Measurements from ENCODE around the gene HS3ST5.
"Not testable (repeated sequence)": the region's sequence is repeated elsewhere in the genome, so short reads cannot be mapped to it uniquely, and the experiment has no call there.

Gene HS3ST5

GRCh38 chr6:114085211-114085610 is 257.6 kb downstream of the HS3ST5 start:
- ChIA-PET CTCF (interaction anchor here (0.7 to 2.7 kb wide), 3 partner anchors 80 to 90 kb away, joined by 3 to 8 read pairs (median 3); no protein-coding TSS in a partner anchor), POLR2A (interaction anchor here (0.7 kb wide), 1 partner anchor 90 kb away, joined by 3 read pairs; no protein-coding TSS in a partner anchor)
- TF ChIP-seq, protein P1, sequence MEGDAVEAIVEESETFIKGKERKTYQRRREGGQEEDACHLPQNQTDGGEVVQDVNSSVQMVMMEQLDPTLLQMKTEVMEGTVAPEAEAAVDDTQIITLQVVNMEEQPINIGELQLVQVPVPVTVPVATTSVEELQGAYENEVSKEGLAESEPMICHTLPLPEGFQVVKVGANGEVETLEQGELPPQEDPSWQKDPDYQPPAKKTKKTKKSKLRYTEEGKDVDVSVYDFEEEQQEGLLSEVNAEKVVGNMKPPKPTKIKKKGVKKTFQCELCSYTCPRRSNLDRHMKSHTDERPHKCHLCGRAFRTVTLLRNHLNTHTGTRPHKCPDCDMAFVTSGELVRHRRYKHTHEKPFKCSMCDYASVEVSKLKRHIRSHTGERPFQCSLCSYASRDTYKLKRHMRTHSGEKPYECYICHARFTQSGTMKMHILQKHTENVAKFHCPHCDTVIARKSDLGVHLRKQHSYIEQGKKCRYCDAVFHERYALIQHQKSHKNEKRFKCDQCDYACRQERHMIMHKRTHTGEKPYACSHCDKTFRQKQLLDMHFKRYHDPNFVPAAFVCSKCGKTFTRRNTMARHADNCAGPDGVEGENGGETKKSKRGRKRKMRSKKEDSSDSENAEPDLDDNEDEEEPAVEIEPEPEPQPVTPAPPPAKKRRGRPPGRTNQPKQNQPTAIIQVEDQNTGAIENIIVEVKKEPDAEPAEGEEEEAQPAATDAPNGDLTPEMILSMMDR (IDR thresholded peaks at IDR 0.05; ENCODE audit: insufficient read depth, low read length, missing control alignments), result no peak
- peak; percentile 76 for DNase-seq (ENCODE audit: low read depth, low spot score)
- no peak overlapping the region for H3K4me3 ChIP-seq (ENCODE audit: low read depth, low read length)

- TF ChIP-seq, protein P1 (IDR thresholded peaks at IDR 0.05; ENCODE audit: insufficient read depth, low read length, missing control alignments), result no peak
- DNase-seq (ENCODE audit: low read depth, low spot score), result no peak
- ChIA-PET CTCF (interaction anchor here (0.7 to 2.7 kb wide), 3 partner anchors 79 to 122 kb away, joined by 3 to 8 read pairs (median 3); no protein-coding TSS in a partner anchor), POLR2A (interaction anchor here (0.6 kb wide), 1 partner anchor 31 kb away, joined by 3 read pairs; no protein-coding TSS in a partner anchor)
- no peak overlapping the region for H3K4me3 ChIP-seq (ENCODE audit: low read depth, low read length)
Observed at GRCh38 chr6:114084327-114084890, 258.4 kb downstream of the HS3ST5 start.

DNA sequence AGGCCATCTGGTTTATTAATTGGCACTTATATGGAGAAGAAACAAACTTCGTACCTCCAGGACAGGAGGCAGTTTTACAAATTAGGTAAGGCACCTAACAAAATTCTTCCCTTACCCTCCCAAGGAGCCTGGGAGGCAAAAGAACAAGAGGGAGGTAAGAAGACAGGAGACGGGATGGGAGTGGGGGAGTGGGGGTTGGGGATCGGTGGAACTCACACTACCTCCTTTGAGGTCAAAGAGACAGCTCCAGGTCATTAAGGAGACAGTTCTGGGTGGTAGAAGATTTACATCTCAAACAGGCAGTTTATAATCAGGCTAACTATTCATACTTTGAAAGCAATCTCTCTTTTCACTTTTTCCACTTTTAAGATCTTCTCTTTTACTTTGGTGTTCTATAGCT is 259.6 kb downstream of the HS3ST5 start:
- H3K4me3 ChIP-seq (ENCODE audit: low read depth, low read length), result no peak overlapping the region
- no peak for DNase-seq (ENCODE audit: low read depth, low spot score)
- ChIA-PET CTCF (interaction anchor here (1.1 to 2.4 kb wide), 2 partner anchors 9 to 25 kb away, joined by 5 to 9 read pairs; no protein-coding TSS in a partner anchor), POLR2A (no interaction called here)
- TF ChIP-seq, protein P1 (IDR thresholded peaks at IDR 0.05; ENCODE audit: insufficient read depth, low read length, missing control alignments), result no peak

- H3K4me3 ChIP-seq (ENCODE audit: low read depth, low read length), result no peak overlapping the region
- CTCF ChIA-PET, result interaction anchor here (1.2 to 2.4 kb wide), 2 partner anchors 10 to 27 kb away, joined by 3 to 9 read pairs; no protein-coding TSS in a partner anchor
- POLR2A ChIA-PET, result no interaction called here
Observed at GRCh38 chr6:114081730-114082129, 261.1 kb downstream of the HS3ST5 start.

DNA sequence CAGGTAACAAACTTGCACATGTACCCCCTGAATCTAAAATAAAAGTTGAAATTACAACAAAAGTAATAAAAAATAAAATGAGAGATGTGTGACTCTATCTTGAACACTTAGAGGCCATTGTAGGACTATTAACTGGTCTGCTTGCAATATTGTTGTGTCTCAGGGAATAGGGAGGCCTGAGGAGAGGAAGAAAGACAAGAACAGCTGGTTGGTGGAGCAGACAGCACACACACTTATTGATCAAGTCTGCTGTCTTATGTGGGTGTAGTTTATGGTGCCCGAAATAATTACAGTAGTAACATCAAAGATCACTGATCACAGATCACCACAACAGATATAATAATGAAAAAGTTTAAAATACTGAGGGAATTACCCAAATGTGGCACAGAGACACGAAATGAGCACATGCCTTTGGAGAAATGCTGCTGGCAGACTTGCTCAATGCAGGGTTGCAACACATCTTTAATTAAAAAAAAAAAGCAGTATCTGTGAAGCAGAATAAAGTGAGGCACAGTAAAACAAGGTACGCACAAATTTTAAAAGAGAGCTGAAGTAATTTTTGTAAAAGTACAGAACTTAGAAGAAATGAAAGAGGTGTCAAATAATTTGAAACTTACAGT is 261.8 kb downstream of the HS3ST5 start:
- ChIA-PET CTCF (interaction anchor here (2.1 to 2.4 kb wide), 2 partner anchors 28 to 86 kb away, joined by 5 to 9 read pairs; no protein-coding TSS in a partner anchor), POLR2A (no interaction called here)
- TF ChIP-seq, protein P1 (IDR thresholded peaks at IDR 0.05; ENCODE audit: insufficient read depth, low read length, missing control alignments), result no peak
- H3K4me3 ChIP-seq (ENCODE audit: low read depth, low read length), result no peak overlapping the region
- DNase-seq (ENCODE audit: low read depth, low spot score), result no peak

More at GRCh38 chr6:114081730-114082129, 261.1 kb downstream of the HS3ST5 start:
- TF ChIP-seq, protein P1 (IDR thresholded peaks at IDR 0.05; ENCODE audit: insufficient read depth, low read length, missing control alignments), result no peak
- no peak for DNase-seq (ENCODE audit: low read depth, low spot score)

DNA sequence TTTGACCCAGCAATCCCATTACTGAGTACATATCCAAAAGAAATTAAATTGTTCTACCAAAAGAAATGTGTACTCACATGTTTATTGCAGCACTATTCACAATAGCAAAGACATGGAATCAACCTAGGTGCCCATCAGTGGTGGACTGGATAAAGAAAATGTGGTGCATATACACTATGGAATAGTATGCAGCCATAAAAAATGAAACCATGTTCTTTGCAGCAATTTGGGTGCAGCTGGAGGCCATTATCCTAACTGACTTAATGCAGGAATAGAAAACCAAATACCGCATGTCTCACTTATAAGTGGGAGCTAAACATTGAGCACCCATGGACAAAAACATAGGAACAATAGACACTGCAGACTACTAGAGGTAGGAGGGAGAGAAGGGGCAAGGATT is 262.4 kb downstream of the HS3ST5 start:
- H3K4me3 ChIP-seq (ENCODE audit: low read depth, low read length); POLR2A ChIA-PET; DNase-seq (ENCODE audit: low read depth, low spot score): not testable (repeated sequence)
- CTCF ChIA-PET, result interaction anchor here (1.0 to 2.1 kb wide), 2 partner anchors 27 to 85 kb away, joined by 3 to 5 read pairs; no protein-coding TSS in a partner anchor

All from AG04449 (cell line).